GM21529 (cell line): ENCODE measurements around the gene TRIB2.

ENCODE experiments used
- ATAC-seq: cut with Tn5 transposase; IDR thresholded peaks from one replicate; pipeline ENCODE4 v1.9.1; 2021; ENCODE audit not compliant: unreplicated experiment

Gene TRIB2

DNA sequence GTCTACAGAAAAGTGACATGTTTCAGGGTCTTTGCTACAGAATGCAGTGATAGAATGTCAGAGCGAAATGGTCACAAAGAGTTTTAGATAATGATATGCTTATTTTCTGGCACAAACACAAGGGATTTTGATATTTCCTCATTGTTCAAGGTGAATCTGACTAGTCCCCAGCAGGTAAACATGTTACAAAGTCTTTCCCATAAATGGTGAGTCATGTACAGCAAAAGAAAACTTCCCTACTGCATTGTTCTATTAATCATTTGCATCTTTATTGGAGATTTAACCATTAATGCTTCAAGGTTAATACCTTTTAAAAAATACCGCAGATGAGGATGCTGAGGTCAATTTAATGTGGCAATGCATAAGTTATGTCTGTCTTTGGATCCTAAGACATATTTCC lies 19.1 kb upstream of the TRIB2 start:
- no peak for ATAC-seq

DNA sequence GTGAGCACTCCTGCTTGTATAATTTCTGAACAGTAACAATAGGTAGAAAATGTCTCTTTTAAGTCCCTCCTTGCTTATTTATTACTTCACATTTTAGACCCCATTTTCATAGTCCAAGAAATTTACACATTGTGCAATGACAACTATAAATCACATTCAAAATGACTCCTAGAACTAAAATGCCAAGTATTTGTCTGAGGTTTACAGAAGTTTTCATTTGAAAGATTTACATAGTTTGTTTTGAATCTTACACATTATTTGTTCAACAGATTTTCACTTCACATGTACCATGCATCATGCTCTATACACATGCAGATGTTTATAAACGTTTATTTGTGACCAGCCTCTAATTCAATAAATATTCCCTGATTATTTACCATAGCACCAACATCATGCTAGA lies 15.7 kb upstream of the TRIB2 start:
- no peak for ATAC-seq

DNA sequence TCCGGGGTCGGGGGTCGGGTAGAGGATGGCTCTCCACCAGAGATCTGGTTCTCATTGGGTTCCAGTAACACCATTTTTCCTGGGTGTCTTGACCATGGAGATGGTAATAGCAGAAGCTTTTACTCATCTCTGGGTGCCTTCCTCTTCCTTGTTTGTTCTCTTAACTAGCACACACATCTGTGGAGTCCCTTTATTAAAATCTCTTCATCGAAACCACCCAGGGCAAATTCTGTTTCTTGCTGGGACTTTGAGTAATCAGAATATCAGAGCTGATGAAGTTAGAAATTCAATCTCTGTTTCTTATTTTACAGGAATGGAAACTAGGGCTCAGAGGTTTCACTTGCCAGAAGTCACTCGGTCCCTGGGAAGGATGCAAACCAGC lies 15.0 kb upstream of the TRIB2 start:
- ATAC-seq, result no peak

DNA sequence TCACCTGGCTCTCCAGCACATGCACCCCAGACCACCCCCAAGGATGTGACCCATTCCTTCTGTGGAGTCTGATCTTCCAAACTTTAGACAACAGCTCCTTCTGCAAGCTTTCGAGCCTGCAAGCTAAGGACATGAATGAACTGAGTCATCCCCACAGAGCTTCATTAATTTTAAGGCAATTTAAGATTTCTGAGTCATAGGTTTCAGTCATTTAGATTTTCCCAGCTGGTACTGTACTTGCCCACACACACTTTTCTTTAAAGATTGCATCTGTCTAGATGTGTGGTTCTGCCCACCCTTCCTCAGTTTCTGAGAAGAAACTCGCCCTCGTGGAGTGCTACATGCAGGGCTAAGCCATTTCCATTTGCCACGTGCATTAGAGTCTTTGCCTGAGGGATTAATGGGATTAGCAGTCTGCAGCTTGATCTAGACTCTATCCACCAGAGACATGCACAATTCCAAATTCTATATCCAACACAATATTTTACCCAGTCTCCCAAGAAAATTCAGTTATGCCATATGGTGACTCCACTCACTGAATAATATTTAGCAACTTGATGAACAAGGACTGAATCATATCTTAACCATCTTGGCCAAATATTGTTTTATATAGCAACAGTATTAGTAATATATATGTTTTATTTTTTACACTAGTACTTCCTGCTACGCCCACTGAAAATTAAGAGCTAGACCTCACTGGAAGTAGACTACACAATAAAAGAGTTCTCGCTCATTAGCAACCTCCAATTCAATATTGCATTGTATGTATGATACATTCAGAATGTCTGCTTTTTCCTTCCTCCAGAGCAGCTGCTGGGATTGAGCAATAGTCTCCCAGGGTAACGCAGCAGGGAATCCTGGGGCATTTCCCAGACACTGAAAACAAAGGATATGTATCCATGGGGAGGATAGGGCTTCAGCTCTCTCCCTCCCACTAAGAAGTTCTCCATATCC lies 14.3 kb upstream of the TRIB2 start:
- no peak for ATAC-seq

DNA sequence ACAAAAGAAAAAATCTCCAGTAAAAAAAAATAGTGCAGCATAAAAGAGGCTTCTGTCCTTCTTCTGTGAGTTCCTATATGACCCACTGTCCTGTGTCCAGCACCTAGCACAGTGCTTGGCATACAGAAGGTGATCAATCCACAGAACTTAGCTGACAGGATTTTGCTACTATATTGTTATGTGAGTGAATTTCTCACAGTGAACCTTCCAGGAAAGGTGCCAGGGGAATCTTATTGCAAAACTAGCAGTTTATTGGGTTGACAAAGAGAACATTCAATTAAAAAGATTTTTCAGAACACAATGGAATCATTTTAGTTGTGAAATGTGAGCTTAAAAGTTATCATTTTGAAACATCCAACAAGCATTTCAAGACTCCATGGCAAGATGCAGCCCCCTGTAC lies 12.4 kb upstream of the TRIB2 start:
- ATAC-seq, result no peak

DNA sequence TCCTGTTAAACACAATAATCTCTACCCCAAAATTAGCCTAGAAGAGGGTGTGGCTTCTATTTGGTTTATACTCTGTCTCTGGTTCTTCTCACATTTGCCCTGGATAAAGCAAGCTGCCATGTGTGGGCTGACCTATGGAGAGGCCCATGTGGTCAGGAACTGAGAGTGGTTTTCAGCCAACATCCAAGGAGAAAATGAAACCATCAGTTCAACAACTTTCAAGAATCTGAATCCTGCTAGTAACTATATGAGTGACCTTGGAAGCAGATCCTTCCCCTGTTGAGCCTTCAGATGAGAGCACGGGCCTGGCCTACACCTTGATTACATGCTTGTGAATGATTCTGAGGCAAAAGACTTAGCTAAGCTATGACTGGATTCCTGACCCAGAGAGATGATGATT lies 11.5 kb upstream of the TRIB2 start:
- ATAC-seq, result no peak

DNA sequence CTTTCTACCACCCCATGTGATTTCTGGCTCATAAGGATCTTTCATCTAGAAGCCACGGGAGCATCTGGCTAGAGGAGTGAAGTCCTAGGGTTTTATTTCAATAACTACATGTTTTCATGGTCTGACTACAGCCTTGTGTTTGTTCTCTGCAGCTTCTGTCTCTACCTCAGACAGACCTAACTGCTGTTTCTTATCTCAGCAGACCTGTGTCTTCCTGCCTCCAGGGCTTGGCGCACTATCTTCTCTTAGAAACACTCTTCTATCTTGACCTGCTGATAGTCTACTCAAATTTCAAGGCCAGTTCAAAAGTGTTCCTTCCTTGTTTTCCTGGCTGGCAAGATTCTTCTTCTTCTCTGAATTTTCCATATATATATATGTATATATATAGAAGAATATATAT lies 11.0 kb upstream of the TRIB2 start:
- ATAC-seq, result no peak

DNA sequence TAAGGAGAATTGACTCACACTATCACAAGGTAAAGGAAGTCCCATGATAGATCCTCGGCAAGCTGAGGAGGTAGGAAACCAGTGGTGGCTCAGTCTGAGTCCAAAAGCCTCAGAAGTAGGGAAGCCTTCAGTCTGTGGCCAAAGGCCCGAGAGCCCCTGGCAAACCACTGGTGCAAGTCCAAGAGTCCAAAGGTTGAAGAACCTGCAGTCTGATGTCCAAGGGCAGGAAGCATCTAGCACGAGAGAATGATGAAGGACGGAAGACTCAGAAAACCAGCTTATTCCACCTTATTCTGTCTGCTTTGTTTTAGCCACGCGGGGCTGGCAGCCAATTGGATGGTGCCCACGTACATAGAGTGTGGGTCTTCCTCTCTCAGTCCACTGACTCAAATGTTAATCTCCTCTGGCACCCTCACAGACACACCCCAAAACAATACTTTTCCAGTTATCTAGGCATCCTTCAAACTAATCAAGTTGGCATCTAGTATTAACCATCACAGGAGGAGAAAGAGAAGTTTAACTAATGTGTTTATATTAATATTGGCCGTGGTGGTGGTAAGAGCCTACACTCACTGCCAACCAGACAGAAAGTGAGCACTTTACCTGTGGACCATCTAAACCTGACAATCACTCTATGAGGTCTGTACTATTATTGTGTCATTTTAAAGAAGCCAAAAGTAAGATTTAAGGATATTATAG lies 8.1 kb upstream of the TRIB2 start:
- ATAC-seq, result no peak

DNA sequence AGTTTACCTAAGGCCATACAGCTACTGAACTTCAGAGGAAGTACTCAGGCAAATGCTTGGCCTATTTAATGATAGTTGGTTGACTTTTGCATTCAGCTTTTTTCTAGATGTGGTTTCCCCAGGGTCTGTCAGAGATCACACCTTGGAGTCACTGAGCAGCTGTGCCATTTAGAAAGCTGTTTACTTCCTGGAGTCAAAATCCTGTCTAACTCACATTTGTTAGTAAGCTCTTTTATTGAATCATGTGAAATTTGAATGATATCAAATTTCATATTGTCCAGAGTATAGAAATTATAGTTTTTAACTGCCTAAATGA lies 7.6 kb upstream of the TRIB2 start:
- ATAC-seq, result no peak

DNA sequence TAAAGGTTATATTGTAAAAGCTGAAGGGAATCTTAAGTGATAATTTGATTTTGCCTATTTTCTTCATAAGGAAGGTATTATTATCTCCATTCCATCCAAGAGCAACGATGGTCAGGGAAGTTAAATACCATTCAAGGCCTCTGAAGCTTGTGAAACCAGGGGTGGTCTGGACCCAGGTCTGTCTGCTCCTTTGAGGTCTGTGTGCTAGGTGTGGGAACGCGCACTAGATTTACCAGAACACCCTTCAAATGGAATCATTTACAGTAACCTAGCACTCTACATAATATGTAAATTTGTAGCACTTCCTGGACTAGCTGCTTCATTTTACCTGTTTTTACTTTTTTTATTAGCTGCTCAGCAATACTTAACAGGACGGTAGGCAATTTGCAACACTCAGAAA lies 6.4 kb upstream of the TRIB2 start:
- ATAC-seq, result no peak

DNA sequence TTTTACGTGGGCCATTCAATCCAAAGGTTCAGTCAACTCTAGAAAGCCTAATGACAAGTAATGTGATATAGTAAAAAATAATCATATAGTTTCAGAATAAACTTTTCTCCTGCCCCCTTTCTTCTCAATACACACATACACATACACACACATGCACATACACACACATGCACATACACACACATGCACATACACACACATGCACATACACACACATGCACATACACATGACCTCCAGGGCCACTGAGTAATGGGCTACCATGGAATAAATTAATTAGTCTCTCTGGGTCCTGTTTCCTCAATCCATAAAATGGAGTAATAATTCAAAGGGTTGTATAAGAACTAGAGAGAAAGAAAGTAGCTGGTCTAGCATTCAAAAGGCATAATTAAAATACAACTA lies 5.4 kb upstream of the TRIB2 start:
- no peak for ATAC-seq

DNA sequence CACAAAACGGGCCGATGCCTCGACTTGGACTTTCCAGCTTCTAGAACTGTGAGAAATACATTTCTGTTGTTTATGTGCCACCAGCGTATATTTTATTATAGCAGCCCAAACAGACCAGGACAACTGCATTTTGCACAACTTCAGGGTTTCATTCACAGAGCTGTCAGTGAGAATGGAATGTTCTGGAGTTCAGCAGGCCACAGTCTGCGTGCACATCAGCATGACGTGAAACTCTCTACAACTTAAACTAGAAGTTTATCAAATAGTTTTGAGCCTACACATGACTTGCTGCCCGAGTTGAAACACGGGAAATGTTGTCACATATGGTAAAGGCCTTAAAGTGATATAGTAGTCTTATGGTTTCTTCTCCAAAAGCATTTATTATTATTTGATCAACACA lies 3.9 kb upstream of the TRIB2 start:
- no peak for ATAC-seq

DNA sequence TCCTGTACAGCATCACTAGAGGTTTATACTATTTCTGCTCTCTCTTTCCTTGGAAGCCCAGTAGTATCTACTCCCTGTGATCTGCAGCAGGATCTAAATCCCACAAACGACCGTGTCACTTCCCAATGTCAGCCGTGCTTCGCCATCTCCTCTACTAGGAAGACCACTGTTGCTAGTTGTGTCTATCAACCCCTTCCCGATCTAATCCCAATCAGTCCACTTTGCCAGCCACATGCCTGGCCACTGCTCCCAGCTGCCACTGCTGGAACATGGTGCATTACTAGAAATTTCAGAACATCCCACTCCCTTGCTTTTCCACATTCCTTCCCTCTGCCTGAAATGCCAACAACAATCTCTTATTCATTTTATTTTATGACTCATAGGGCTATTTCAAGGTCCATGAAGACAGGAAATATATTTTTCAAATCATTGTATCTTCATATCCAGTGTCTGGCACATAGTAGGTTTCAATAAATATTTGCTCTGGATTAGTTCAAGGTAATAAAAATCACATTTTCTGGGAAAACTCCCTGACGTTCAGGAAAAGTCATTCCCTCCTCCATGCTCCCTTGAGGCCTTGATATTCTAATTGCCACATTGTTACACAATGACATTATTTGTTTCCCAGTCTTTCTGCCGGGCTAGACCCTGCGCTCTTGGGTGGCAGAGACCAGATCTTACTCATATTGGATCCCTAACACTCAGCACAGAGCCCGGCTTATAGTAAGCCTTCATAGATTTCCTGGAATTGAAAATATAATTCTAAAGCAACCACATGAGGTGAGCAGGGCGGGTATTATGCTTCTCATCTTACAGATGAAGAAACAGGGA lies 2.1 kb upstream of the TRIB2 start:
- no peak for ATAC-seq

DNA sequence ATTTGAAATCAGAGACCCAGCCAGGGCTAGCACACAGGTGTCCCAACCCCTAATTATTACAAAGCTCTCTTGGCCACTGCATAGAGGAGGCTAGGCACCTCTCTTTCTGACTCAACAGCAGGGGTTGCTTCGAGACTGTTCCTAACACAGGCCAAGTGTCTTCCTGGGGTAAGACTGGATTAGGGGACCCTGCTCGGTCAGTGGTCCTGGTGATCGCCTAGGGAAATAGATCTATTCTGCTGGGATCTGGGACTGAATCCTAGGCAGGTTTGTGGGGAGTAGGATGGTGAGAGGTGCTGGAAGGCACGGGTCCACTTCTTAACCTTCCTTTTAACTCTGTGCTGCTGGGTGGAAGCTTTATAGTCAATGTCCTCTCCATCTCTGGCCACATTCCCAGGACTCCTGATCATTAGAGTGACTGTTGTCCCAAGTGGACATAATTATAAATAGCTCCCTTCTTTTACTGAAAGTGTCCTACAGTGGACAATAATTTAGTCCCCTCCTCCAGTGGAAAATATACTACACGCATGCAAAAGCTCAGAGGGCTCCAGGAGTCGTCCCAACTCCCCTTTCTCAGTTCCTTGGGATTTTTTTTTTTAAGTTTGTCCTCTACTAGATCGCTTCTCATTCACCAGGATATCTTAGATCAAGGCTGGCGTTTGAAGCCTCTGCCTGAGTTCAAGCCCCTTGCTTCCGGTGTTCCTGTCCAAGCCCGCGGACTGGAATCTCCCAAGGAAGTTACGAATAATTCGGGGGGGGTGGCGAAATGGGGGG lies 1.3 kb upstream of the TRIB2 start:
- no peak for ATAC-seq

DNA sequence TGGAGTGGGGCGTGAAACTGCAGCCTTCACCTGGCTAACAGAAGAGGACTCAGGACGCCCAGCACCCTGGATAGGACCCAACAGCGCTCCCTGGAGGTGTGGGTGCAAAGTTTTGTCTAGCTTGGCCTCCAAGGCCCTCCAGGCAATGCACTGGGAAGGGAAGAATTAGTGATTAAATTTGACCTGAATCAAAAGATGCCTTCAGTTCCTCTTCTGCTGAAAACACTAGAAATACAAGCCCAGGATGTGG lies 779 bp upstream of the TRIB2 start:
- ATAC-seq, result peak; percentile 41

DNA sequence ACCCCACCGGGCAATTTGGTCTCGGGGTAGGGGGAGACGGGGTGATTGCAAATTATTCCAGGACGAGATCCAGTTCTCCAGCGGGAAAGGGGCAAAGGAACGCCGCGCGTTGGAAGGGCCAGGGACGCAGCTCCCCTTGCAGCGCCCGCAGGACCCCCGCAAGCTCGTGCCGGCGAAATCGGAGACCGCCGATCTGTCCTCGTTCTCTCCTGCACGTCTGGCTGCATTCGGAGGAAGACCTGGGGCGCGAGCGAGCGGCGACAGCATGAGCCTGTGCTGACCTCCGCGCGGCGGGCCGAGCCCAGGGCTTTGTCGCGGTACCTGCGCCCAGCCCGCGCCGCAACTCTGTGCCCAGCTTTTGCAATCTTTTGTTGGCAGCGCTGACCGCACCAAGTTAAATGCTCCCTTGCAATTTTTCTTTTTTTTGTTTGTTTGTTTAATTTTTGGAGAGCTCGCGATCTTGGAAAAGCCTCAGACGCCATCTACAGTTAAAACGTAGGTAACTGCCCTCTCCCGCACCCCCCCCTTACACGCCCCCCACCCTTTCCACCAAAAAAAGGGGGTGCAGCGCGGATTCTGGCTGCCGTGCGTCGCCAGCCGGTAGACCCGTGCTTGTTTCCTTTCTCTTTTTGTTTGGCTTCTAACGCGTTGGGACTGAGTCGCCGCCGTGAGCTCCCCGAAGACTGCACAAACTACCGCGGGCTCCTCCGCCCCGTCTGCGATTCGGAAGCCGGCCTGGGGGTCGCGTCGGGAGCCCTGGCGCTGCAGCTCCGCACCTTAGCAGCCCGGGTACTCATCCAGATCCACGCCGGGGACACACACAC lies 667 bp downstream of the TRIB2 start:
- peak; percentile 33 for ATAC-seq

DNA sequence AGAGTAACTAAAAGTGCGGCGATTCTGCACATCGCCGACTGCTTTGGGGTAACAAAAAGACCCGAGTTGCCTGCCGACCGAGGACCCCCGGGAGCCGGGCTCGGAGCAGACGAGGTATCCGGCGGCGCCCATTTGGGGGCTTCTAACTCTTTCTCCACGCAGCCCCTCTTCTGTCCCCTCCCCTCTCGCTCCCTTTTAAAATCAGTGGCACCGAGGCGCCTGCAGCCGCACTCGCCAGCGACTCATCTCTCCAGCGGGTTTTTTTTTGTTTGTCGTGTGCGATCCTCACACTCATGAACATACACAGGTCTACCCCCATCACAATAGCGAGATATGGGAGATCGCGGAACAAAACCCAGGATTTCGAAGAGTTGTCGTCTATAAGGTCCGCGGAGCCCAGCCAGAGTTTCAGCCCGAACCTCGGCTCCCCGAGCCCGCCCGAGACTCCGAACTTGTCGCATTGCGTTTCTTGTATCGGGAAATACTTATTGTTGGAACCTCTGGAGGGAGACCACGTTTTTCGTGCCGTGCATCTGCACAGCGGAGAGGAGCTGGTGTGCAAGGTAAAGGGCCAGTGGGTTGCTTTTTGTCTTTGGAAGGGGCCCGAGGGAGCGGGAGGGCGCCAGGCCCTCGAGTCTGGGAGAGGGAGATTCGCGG lies 1.4 kb downstream of the TRIB2 start:
- no peak for ATAC-seq

DNA sequence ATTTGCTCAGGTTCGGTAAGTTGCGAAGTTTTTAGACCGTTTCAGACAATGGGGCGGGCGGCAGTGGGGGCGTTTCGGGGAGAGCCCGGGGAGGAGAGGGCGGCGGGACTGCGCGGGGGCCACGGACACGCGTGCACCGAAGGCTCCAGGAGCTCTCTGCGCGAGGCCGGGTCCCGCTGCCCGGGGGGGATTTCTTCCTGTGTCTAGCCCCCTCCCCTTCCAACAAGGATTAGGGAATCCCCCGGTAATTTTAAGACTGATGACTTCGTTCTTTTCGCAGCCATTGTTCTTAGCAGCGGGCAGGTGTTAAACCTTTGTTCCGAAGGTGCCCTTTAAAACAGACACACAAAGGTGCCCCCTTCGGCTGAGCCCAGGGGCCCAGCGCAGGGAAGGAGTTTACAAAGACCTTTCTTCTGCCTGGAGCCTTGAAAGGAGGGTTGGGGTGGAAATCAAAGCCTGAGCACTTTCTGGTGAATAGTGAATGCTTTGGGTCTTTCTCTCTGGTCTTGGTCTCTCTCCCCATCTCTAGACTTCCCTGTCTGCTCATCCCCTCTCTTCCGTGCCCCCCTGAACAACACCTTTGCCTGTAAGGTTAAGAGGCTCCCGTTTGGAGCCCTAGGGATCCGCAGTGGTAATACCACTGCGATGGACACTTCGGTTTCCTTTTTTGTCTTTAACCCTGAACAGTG lies 2.1 kb downstream of the TRIB2 start:
- no peak for ATAC-seq
